Body of pancreas (tissue), 4 donors: ENCODE results near the gene RWDD4.

Experiments
- CTCF ChIP-seq, 7 experiments: fragments of 450-650 bp in 4 of 7; fragments of 200-600 bp in 3 of 7; sonication (generic) in 3 of 7; IDR thresholded peaks; one replicate each; pipeline ENCODE4 v1.5.1; 2016 to 2019; ENCODE audit warnings: antibody characterized with exemption in 7 of 7
- POLR2A ChIP-seq, 3 donors: fragments of 450-650 bp; IDR thresholded peaks; one replicate each; pipeline ENCODE4 v1.6.1; 2016; ENCODE audit warnings: antibody characterized with exemption in 3 of 3, mild to moderate bottlenecking in 2 of 3

DNA sequence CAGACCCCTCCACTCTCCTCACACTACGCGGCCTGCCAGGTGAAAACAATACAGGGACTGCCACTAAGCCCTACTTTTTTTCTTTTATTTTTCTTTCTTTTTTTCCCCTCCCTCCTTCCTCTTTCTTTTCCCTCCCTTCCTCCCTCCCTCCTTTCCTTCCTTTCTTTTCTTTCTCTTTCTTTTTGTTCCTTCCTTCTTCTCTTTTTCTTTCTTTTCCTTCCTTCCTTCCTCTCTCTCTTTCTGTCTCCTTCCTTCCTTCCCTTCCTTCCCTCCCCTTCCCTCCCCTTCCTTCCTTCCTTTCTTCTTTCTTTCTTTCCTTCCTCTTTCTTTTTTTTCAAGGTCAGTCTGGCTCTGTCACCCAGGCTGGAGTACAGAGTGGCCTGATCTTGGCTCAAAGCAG lies 41.9 kb downstream of the RWDD4 start:
- TF ChIP-seq POLR2A (IDR thresholded peaks at IDR 0.05) (no peak), CTCF (IDR thresholded peaks at IDR 0.05) (no peak)
